OCI-LY7 (cell line): ENCODE measurements around the gene BTBD2.

Source experiments
- CTCF ChIP-seq: fragments of 200-600 bp; sonication (generic); conservative IDR thresholded peaks from 2 replicates; pipeline ENCODE4 v1.5.1; 2014; ENCODE audit warnings: mild to moderate bottlenecking, antibody characterized with exemption, low read length, moderate library complexity, mixed read lengths
- EZH2phosphoT487 ChIP-seq: fragments of 200-600 bp; sonication (generic); IDR thresholded peaks from 2 replicates; pipeline ENCODE4 v1.6.1; 2018; ENCODE audit warnings: low read depth, borderline replicate concordance, mild to moderate bottlenecking, mixed run types, antibody characterized with exemption, low read length, moderate library complexity, mixed read lengths

GRCh38 chr19:1978346-1978894 is 37.1 kb downstream of the BTBD2 start:
- TF ChIP-seq CTCF (no peak), EZH2phosphoT487 (no peak)
